IgD-negative memory B cell (primary cell): Measurements from ENCODE around the gene TNFRSF25. TPM values are rescaled to one million over a fixed set of nuclear protein-coding genes. Genes with fewer than 3 reads are reported as not detected.

Experiments
- H3K27ac Mint-ChIP-seq, 3 donors: one replicate each; pipeline ENCODE4 v1.8.0; 2020 to 2022; ENCODE audit warnings: mild to moderate bottlenecking in 3 of 3, mixed read lengths in 3 of 3, moderate library complexity in 1 of 3
- H3K27me3 Mint-ChIP-seq: one replicate; pipeline ENCODE4 v1.8.0; 2021; ENCODE audit warnings: mixed read lengths
- H3K36me3 Mint-ChIP-seq: one replicate; pipeline ENCODE4 v1.8.0; 2020; ENCODE audit warnings: mild to moderate bottlenecking, mixed read lengths
- H3K4me1 Mint-ChIP-seq, 3 donors: one replicate each; pipeline ENCODE4 v1.8.0; 2020 to 2022; ENCODE audit warnings: mixed read lengths in 3 of 3, mild to moderate bottlenecking in 1 of 3
- H3K4me3 Mint-ChIP-seq, 4 donors: one replicate each; pipeline ENCODE4 v1.8.0; 2020 to 2022; ENCODE audit warnings: mild to moderate bottlenecking in 4 of 4, mixed read lengths in 4 of 4, moderate library complexity in 3 of 4
- H3K9me3 Mint-ChIP-seq, 3 donors: one replicate each; pipeline ENCODE4 v1.8.0; 2020 to 2021; ENCODE audit warnings: mixed read lengths in 3 of 3, mild to moderate bottlenecking in 1 of 3
- polyA plus RNA-seq: library from polyadenylated mRNA; unstranded; fragments of 300-500 nt; fragmentation: Illumina TruSeq; gene quantifications from one replicate; pipeline ENCODE4 v1.2.3, GENCODE V29; 2021

TNFRSF25 gene, protein sequence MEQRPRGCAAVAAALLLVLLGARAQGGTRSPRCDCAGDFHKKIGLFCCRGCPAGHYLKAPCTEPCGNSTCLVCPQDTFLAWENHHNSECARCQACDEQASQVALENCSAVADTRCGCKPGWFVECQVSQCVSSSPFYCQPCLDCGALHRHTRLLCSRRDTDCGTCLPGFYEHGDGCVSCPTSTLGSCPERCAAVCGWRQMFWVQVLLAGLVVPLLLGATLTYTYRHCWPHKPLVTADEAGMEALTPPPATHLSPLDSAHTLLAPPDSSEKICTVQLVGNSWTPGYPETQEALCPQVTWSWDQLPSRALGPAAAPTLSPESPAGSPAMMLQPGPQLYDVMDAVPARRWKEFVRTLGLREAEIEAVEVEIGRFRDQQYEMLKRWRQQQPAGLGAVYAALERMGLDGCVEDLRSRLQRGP
- polyA plus RNA-seq = 2.3 TPM

DNA sequence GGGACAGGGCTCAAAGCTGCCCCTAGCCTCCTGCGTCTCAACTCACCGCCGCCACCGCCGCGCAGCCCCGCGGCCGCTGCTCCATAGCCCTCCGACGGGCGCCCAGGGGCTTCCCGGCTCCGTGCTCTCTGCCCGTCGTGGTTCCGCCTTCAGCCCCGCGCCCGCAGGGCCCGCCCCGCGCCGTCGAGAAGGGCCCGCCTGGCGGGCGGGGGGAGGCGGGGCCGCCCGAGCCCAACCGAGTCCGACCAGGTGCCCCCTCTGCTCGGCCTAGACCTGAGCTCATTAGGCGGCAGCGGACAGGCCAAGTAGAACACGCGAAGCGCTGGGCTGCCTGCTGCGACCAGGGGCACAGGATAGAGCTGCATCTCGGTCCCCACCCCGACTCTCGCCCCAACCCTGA is at the start of gene TNFRSF25:
TNFRSF25 (minus strand) TSS at position 151 of the 400 bp plus-strand sequence; CDS start at position 85, 66 bp downstream.
- peaks cover 13% of the 10 kb centered on the region for H3K27me3 Mint-ChIP-seq
- peak within 1 kb of the TSS in 3 of 4 donors; percentile 58 to 84 (median 65) for H3K4me3 Mint-ChIP-seq
- H3K9me3 Mint-ChIP-seq = no peaks in the 10 kb centered on the region
- peaks cover 2 to 4% (median 3%) of the 10 kb centered on the region in 3 donors for H3K4me1 Mint-ChIP-seq
- H3K27ac Mint-ChIP-seq = no peak within 1 kb of the TSS
- H3K36me3 Mint-ChIP-seq = peaks cover 3% of the 10 kb centered on the region

DNA sequence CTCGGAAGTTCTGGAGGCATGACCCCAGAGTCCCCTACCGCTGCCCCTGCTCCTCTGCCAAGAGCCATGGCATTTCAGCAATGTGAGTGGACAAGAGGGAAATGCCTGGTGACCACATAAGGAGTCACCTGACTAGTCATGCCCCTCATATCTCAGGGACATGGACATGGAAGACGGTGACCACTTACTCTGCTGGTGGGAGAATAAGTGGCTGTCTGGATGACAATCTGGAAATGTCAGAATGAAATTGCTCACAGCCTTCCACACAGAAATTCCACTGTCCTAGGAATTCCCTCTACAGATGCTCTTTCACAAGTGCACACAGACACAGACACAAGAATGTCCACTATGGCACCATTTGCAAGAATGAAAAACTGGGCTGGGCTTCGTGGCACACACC is 49.8 kb upstream of the TNFRSF25 start:
- Mint-ChIP-seq H3K9me3 (no peaks in the 10 kb centered on the region), H3K36me3 (no peaks in the 10 kb centered on the region), H3K4me3 (no peak overlapping the region), H3K27ac (no peak overlapping the region), H3K27me3 (no peaks in the 10 kb centered on the region), H3K4me1 (no peaks in the 10 kb centered on the region)

DNA sequence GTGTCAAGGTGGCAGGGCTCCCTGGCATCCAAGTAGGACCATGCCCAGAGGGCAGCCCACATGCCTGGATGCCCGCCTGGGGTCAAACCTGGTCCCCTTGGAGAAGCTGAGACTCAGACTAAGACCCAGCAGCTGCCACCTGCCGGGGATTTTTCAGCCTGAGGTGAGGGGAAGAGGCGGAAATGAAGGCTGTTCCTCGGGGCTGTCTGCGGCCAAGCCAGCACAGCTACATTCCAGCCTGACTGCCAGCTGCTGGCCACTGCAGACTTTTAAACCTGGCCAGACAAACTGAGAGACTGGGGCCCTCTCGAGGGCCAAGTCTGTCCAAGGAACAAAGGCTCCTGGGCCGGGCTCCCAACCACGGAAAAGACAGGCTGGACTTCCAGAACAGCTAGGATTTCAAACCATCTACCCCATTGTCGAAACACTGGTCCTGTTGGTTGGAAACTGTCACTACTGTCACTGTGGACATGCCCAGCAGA is 47.4 kb upstream of the TNFRSF25 start:
- Mint-ChIP-seq H3K27me3 (peaks cover 4% of the 10 kb centered on the region), H3K4me3 (no peak overlapping the region), H3K4me1 (peaks cover 0 to 1% (median 0%) of the 10 kb centered on the region in 3 donors), H3K27ac (no peak overlapping the region), H3K36me3 (no peaks in the 10 kb centered on the region), H3K9me3 (no peaks in the 10 kb centered on the region)

DNA sequence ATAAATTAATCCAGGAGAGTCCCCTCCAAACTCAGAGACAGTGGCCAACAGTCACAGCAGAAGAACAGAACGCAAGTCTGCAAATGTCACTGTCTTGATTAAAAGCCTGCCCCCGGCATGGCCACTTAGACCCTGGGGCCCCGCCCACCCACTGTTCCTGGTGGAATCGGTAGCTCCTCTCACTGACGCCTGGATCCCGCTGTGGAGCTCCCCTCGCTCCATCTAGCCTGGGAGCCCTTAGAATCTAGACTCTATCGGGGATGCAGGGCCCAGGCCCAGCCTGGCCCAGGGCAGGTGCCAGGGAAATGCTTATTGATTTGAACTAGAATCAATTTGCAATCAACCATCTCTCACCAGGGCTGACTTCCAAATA is 46.9 kb upstream of the TNFRSF25 start:
- Mint-ChIP-seq H3K27ac (no peak overlapping the region), H3K27me3 (peaks cover 4% of the 10 kb centered on the region), H3K36me3 (no peaks in the 10 kb centered on the region), H3K9me3 (no peaks in the 10 kb centered on the region), H3K4me3 (no peak overlapping the region), H3K4me1 (peaks cover 0 to 1% (median 0%) of the 10 kb centered on the region in 3 donors)

DNA sequence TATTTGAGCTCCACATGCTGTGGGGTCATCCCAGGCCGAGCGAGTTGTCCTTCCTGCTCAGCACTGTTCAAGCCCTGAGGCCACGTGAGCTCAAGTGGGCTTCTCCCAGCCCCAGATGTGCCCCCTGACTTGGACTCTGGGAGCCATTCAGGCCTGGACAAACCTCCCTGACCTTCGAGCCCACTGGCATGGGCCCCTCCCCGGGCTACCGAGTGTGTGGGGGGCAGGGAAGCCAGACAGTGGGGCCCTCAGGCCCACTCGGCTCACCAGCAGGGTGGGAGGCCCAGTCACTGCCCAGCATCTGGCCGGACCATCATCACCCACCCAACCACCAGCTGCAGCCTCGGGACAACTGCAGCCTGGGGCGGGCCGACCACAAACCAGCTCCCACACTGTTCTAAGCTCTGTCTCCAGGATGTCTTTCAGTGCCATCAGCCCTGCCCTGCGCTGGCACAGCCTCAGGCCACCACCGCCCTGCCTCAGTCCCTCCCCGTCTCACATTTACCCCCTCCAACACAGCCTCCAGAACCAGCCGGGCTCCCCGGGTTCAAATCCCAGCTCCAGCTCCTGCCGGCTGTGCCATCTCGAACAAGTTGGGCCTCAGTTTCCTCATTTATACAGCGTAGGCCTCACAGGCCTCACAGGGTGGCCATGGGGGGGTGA is 46.4 kb upstream of the TNFRSF25 start:
- Mint-ChIP-seq H3K4me1 (peaks cover 0 to 1% (median 0%) of the 10 kb centered on the region in 3 donors), H3K4me3 (no peak overlapping the region), H3K27me3 (peaks cover 4% of the 10 kb centered on the region), H3K36me3 (no peaks in the 10 kb centered on the region), H3K9me3 (no peaks in the 10 kb centered on the region), H3K27ac (no peak overlapping the region)

DNA sequence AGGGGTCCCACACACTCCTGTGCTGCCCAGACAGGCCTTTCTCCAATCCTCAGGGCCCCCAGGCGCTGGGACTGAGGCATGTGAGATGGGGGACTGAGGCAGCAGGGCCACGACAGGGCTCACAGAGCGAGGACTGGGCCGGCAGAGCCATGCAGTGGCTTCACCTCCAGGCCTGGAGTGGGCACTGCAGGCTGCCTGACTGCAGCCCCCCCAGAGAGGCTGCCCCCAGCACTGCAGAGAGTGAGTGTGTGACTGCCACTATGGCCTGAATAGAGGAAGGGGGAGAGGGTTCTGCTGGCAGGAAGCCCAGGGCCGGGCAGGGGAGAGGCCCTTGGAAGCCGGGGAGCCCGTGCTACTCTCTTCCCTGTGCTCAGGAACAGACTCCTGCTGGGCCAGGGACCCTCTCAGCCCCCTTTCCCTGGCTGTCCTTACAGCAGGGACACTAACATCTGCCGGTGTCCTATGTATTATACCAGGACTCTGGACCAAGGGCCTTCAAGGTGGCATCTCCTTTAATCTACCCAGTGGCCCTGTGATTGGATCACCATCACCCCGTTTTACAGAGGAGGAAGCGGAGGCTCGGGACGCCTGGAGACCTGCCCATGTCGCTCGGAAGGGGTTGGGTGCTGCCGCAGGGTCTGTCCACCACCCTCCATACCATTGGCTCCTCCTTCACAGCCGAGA is 45.7 kb upstream of the TNFRSF25 start:
- H3K36me3 Mint-ChIP-seq = no peaks in the 10 kb centered on the region
- H3K4me1 Mint-ChIP-seq = peaks cover 0 to 1% (median 0%) of the 10 kb centered on the region in 3 donors
- no peaks in the 10 kb centered on the region for H3K9me3 Mint-ChIP-seq
- no peak overlapping the region for H3K4me3 Mint-ChIP-seq
- H3K27ac Mint-ChIP-seq = no peak overlapping the region
- peaks cover 9% of the 10 kb centered on the region for H3K27me3 Mint-ChIP-seq

DNA sequence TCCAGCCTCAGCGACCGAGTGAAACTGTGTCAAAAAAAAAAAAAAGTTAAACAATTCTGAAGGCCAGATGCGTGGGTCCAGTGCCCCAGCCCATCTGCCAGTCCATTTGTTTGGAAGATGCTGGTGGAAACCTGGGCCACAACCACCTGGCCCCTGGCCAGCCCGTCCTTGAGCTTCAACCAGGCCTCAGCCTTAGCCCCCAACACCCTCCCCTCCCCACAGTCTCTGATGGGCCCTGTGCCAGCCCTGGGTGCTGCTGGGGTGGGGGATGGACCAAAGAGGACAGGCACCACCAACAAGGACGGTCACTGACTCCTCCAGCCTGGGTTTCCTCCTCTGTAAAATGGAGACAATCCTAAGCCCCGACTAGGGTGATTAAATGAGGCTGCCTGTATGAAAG is 45.1 kb upstream of the TNFRSF25 start:
- H3K4me1 Mint-ChIP-seq = peaks cover 0 to 1% (median 0%) of the 10 kb centered on the region in 3 donors
- H3K9me3 Mint-ChIP-seq = no peaks in the 10 kb centered on the region
- H3K27ac Mint-ChIP-seq = no peak overlapping the region
- no peaks in the 10 kb centered on the region for H3K36me3 Mint-ChIP-seq
- H3K27me3 Mint-ChIP-seq = peaks cover 10% of the 10 kb centered on the region
- H3K4me3 Mint-ChIP-seq = no peak overlapping the region

DNA sequence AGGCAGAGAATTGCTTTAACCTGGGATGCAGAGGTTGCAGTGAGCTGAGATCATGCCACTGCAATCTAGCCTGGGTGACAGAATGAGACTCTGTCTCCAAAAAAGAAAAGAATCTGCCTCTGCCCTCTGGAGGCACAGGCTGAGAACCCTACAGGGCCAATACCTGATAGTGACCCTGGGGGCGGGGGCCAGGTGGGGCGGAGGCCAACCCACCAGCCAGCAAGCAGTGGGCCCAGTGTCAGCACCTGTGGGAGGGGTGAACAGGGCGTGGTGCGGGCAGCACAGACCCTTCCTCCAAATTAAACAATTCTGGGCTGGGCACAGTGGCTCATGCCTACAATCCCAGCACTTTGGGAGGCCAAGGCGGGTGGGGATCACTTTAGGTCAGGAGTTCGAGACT is 44.5 kb upstream of the TNFRSF25 start:
- Mint-ChIP-seq H3K27me3 (peaks cover 10% of the 10 kb centered on the region), H3K4me1 (peaks cover 0 to 1% (median 0%) of the 10 kb centered on the region in 3 donors), H3K4me3 (no peak overlapping the region), H3K27ac (no peak overlapping the region), H3K36me3 (no peaks in the 10 kb centered on the region), H3K9me3 (no peaks in the 10 kb centered on the region)

DNA sequence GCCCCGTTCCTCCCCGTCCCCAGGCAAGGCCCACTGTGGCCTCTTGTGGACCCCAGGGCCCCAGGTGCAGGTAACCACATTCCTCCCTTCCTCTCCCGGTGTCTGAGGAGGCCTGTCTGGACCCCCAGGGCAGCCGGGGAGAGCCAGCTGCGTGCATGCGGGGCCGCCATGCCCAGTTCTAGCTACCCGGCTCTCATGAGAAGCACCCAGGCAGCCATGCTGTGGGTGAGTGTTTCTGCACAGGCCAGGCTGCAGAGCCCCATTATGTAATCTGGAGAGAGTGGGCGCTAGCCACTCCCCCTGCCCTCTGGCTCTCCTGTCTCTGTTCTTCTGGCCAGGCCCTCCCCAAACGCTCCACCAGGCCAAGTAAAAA is 43.9 kb upstream of the TNFRSF25 start:
- H3K36me3 Mint-ChIP-seq = peaks cover 1% of the 10 kb centered on the region
- H3K9me3 Mint-ChIP-seq = no peaks in the 10 kb centered on the region
- H3K4me3 Mint-ChIP-seq = no peak overlapping the region
- peaks cover 0 to 1% (median 0%) of the 10 kb centered on the region in 3 donors for H3K4me1 Mint-ChIP-seq
- H3K27me3 Mint-ChIP-seq = peaks cover 12% of the 10 kb centered on the region
- no peak overlapping the region for H3K27ac Mint-ChIP-seq

DNA sequence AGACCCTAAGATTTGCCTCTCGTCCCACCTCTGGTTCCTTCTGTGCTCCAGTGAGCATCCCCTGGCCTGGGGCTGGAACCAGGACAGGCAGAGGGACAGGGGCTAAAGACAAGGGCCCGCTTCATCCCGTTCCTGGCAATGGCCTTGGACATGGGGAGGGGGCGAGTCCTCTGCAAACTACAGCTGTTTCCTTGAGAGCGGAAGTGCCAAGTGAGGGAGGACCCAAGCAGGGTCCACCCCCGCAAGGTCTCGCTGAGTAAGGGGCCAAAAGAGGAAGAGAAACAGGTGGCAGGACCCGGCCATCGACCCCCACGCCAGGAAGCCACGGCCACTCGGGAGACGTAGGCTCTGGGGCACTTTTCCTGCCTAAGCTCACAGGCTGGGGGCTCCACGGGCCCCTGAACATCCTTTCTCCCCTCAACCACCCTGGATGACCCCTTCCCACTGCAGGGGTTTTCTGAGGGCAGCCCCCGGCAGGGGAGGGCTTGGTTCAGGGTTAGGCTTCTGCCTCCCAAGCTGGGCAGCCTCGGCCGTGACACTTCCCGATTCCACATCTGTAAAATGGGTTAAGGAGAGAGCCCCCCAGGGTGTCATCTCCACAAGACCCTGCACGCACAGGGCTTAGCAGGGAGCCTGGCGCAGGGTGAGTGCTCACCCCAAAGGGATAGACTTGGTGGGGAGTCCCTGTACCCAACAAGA is 43.4 kb upstream of the TNFRSF25 start:
- peaks cover 12% of the 10 kb centered on the region for H3K27me3 Mint-ChIP-seq
- H3K27ac Mint-ChIP-seq = no peak overlapping the region
- no peaks in the 10 kb centered on the region for H3K9me3 Mint-ChIP-seq
- H3K4me1 Mint-ChIP-seq = peaks cover 0 to 1% (median 0%) of the 10 kb centered on the region in 3 donors
- no peak overlapping the region for H3K4me3 Mint-ChIP-seq
- peaks cover 1% of the 10 kb centered on the region for H3K36me3 Mint-ChIP-seq

DNA sequence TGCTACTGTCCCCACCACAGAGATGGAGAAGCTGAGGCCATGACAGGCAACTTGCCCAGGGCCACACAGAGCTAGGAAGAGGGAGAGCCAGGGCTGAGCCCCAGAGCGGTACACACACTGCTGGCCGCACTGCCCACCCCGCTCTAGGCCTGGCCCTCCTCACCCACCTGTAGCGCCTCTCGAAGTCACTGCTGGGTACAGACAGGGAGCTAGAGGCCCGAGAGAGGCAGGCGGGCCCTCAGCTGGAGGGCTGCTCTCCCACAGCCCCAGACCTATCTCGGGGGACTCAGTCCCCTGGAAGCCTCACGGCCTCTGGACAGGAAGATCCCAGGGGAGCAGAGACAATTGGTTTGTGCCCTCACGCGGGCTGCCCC is 42.8 kb upstream of the TNFRSF25 start:
- H3K4me3 Mint-ChIP-seq = no peak overlapping the region
- no peak overlapping the region for H3K27ac Mint-ChIP-seq
- H3K36me3 Mint-ChIP-seq = peaks cover 1% of the 10 kb centered on the region
- peaks cover 12% of the 10 kb centered on the region for H3K27me3 Mint-ChIP-seq
- H3K9me3 Mint-ChIP-seq = no peaks in the 10 kb centered on the region
- H3K4me1 Mint-ChIP-seq = peaks cover 0 to 1% (median 0%) of the 10 kb centered on the region in 3 donors

DNA sequence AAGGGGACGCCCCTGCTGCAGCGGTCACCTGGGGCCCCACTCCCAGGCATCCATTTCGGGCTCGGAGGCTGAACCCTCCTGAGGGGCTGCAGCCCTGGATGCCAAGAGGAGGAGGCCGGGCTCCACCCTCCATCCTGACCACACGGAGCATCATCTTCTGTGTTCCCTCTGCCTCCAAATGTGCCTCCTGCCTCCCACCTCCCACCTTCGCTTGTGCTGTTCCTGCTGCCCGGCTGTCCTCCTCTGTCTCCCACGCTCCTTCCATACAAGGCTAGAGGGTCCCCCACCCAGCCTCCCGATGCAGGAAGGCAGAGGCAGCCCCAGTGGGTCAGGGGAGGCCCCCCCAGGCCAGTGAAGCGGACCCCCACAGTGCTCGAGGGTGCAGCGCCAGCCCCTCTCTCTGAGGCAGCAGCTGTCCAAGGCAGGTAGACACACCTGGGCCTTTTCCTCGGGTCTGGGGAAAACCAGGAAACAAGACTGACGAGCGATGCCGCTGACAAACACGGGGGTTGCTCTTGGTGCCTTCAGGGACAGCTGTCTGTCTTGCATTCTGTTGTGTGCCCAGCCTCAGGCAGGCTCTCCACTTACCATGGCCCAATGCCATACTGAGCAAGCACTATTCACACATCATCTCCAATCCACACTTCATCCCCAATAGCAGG is 42.3 kb upstream of the TNFRSF25 start:
- Mint-ChIP-seq H3K9me3 (no peaks in the 10 kb centered on the region), H3K4me1 (peaks cover 0 to 1% (median 0%) of the 10 kb centered on the region in 3 donors), H3K36me3 (peaks cover 1% of the 10 kb centered on the region), H3K27me3 (peaks cover 12% of the 10 kb centered on the region), H3K4me3 (no peak overlapping the region), H3K27ac (no peak overlapping the region)

DNA sequence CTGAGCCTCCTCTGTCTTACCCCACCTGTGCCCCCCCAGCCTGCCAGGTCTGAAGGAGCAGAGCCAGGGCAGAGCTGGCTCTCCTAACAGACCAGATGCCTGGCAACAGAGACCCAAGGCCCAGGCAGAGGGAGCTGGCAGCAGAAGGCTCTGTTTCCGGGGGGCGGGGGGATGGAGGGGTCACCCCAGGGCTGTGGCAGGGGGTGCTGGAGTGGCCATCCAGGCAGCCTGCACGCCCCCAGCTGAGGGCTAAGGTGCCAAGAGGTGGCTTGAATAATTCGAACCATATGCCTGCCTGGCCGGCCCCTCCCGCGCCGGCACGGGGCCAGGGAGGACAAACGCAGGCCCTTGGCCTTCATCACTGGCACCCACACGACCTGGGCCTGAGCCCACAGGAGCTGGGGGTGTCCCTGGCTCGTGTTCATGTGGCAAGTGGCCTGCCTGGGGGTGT is 41.5 kb upstream of the TNFRSF25 start:
- peaks cover 0 to 1% (median 0%) of the 10 kb centered on the region in 3 donors for H3K4me1 Mint-ChIP-seq
- peaks cover 12% of the 10 kb centered on the region for H3K27me3 Mint-ChIP-seq
- peaks cover 1% of the 10 kb centered on the region for H3K36me3 Mint-ChIP-seq
- no peaks in the 10 kb centered on the region for H3K9me3 Mint-ChIP-seq
- H3K27ac Mint-ChIP-seq = no peak overlapping the region
- no peak overlapping the region for H3K4me3 Mint-ChIP-seq

DNA sequence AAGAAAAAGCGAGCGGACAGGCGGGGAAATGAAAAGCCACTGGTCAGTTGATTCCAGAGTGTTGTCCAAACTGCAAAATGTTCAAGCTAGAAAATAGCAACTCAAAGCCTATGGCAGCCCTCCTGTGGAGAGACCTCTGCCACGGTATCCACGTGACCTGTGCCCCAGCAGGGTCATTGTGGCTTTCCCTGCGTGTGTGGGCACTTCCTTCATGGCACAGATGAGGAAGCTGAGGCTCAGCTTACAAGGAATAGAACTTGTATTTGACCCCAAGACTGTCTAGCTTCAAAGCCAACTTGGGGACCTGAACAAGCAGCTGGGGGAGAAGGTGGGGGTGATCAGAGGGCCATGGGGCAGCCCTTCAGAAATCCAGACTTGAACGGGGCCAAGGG is 41.1 kb upstream of the TNFRSF25 start:
- H3K27me3 Mint-ChIP-seq = peaks cover 12% of the 10 kb centered on the region
- peaks cover 0 to 1% (median 0%) of the 10 kb centered on the region in 3 donors for H3K4me1 Mint-ChIP-seq
- H3K36me3 Mint-ChIP-seq = peaks cover 1% of the 10 kb centered on the region
- H3K4me3 Mint-ChIP-seq = no peak overlapping the region
- H3K9me3 Mint-ChIP-seq = no peaks in the 10 kb centered on the region
- no peak overlapping the region for H3K27ac Mint-ChIP-seq
